G401.6 (cell line): Measurements from ENCODE around the gene CRYM.

ENCODE experiments used
- FAIRE-seq: peaks from 2 replicates; lab custom pipeline; 2012; peaks lifted over from hg19 to GRCh38; lab: Jason Lieb, UNC

The CRYM gene

DNA sequence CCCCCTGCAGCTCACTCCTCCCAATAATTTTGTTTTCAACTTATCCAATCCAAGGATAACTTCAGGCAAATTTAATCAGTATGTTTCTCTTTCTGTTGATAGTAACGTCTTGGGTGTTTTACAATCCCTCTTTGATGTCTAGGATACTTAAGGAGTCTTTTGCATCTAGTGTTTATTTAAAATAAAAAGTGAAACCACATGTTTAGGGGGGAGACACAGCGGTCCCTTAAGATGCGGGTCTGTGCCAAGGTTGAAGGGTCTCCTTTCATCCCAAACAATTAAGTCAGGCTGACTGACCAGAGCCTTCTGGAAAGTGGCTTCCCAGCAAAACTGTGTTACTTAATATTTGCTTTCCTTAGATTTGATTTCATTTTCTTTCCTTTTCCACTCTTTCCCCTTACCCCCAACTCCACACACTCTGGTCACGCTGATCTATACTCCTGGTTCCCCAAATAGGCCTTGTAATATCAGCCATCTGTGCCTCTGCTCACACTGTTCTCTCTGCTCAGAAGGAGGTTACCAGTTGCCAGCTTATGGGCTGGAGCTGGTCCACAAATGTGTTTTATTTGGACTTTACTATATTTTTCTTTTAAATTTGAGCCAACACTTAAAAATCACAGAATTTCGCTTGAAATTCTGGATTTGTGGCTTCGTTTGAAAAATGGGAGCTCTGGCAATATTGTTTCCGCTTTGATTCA lies 33.4 kb downstream of the CRYM start:
- FAIRE-seq: no peak

DNA sequence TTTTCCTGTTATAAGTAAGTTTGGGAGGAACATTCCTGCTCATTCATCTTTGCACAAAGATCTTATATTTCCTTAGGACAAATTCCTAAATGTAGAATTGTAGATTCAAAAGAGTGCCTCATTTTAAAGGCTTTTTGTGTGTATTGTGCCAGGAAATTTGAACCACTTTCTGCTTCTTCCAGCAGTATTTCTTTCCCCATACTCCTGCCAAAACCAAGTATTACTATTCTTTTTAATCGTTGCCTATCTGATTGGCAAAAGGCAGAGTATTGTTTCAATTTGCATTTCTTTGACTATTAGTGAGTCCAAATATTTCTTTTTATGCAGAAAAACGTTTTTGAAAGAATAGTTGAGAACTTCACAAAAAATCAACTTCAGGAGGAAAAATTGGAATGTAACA lies 35.3 kb downstream of the CRYM start:
- no peak for FAIRE-seq

DNA sequence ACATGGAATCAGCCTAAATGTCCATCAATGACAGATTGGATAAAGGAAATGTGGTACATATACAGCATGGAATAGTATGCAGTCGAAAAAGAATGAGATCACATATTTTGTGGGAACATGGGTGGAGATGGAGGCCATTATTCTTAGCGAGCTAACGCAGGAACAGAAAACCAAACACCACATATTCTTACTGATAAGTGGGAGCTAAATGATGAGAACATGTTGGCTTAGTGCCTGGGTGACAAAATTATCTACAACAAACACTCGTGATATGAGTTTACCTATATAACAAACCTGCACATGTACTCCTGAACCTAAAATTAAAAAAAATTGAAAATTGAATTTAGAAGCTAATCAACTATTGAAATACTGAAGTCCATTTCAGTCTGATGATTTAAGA lies 38.4 kb downstream of the CRYM start:
- FAIRE-seq: no peak

DNA sequence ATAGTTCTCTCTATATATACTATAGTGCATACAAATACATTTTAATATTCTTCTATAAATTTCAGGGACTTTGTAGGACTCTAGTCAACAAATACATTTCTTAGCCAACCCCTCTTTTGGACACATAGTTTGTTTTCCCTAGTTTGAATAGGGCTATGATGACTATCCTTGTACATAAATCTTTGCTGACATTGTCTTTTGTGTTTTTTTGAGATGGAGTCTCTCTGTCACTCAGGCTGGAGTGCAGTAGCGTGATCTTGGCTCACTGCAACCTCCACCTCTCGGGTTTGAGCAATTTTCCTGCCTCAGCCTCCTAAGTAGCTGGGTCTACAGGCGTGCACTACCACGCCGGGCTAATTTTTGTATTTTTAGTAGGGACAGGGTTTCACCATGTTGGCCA lies 41.3 kb downstream of the CRYM start:
- no peak for FAIRE-seq

DNA sequence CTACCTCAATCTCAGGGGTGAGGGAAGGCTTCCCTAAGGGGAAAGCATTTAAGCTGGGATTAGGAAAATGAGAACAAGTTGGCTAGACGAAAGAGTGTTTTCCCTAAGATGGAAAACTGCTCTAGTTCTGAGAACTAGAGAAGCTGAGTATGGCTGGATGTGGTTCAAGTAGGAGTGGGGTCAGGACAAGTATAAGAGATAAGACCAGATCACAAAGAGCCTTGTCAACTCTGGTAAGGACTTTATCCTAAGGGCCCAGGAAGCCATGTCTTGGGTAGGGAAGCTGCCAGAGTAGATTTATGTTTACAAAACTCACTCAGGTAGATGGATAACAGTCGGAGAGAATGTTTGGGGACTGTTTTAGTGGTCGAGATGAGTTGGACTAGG lies 42.9 kb downstream of the CRYM start:
- FAIRE-seq: no peak

DNA sequence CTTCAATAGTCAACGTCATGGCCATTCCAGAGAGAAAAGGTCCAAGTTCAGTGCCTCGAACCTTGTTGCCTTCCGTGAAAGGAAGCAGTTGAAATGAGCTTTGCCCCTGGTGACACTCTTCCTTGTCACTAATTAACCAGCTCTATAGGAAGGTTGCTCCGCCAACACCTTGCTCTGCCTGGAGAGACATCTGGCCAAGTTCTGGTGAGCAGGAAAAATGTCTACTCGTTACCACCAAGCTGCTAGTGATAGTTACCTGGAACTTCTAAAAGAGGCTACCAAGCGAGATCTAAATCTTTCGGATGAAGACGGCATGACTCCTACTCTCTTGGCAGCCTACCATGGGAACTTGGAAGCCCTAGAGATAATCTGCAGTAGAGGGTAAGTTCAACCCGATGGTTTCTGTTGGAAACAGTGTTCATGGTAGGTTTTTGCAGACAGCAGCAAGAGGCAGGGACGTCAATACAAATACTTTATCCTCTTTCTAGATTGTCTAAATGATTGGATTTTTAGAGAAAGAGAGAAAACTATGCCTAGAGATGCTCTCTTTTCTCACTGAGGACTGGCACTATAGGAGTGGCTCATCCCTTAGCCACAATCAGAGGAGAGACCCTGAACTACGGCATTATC lies 44.5 kb downstream of the CRYM start, which contains the start of gene ANKS4B:
TSS of gene ANKS4B (plus strand) at position 179 of the 630 bp plus-strand sequence. CDS start at position 218, 39 bp downstream.
- FAIRE-seq: no peak

DNA sequence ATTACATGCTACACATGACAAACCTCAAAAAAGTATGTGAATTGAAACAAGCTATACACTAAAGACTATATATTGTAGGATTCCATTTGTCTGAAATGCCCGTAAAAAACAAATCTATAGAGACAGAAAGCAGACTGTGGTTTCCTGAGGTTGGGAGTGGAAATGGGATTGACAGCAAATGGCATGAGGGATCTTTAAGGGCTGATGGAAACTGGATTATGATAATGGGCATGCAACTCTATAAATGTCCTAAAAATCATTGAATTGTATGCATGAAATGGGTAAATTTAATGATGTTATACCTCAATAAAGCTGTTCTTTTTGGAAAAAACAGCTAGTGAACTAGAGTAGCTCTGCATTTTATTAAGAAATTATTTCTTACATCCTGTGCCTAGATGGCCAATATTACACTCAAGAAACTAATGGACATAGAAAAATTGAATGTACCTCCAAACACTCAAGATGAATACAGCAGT lies 45.0 kb downstream of the CRYM start:
- no peak for FAIRE-seq

DNA sequence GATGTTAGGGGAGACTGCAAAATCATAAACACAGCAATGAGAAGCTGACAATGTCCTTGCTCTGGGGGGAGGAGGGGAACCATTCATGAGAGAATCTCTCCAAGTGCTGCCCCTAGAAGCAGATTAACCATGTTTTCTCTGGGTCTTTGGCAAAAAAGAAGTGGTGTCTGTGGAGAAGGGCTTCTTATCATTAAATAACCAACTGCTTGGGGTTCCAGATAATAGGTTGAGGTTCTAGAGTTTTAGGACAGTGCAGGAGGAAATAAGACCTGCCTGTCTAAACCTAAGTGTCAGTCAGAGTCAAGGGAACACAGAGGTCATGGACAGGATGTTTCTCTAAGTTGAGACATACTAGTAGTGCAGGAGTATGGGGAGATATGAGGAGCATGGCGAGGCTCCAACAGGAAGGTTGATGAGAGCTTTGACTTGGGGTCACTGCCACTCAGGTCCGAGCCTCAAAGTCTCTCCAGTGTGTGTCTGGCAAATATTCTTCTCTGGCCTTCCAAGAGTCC lies 49.7 kb downstream of the CRYM start:
- no peak for FAIRE-seq

DNA sequence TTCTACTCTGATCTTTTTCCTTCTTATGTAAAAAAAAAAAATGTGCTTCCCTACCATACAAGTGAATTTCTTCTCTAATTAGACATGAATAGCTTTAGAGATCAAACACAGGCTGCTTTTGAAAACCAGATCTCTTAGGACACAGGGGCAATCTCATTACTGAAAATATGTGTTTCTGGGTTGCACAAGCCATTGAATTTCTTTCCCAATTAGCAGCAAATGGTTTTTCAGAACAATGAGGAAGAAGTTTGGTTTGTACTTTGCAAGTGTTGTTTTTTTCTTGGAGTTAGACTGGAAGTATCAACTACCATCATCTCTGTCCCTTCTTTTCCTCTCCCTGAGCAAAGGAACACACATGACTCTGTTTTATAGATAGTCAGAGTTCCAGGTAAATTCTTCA lies 50.2 kb downstream of the CRYM start:
- FAIRE-seq: no peak

DNA sequence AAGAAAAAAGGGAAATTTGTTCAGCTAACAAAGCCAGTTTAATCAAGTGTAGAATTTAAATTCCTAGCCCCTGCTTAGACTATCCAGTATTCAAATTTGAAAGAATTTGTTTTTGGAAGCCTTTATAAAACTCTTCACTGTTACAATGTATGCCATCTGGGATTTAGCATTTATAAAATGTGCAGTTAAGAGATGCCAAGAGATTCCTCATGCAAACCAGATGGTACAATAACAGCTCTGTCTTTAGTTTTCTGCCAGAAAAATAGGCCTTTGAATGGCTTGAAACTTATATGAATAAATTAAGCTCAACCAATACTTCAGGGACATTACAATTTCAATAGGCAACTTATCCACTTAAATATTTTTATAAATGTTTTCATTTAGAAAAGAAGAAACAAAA lies 51.3 kb downstream of the CRYM start:
- no peak for FAIRE-seq

DNA sequence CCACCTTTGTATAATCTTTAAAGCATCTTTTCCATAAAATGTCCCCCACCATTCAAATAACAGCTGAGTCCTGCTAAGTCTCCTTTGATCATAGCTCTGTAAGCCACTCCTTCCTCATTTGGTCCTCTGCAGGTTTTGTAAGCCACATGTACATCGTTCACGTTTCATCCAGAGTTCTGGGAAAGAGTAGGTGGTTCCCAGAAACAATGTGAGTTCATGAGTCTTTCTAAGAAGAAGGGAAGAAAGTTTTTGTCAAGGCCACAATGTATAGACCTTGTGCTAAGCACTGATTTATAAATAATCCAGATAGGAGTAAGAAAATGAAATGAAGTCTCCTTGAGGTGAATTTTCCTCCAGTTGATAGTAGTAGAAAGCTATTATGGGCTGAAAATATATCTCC lies 53.3 kb downstream of the CRYM start:
- FAIRE-seq: no peak

DNA sequence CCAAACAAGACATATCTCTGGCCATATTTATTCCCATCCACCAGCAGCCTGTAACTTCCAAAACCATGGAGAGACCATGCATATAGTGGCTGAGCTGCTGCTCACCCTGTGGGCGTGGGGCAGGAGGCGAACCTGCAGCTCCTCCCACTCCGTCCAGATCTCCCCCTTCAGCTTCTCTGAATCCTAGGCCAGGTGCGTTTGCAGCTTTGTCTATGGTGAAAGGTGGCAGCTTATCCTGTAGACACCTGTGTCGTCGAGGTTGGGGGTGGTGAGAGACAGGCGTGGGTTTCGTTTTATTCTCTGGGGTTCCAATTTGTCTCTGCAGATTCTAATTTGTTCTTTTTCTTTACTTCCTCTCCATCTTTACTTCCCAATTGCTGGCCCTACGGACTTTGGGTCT lies 54.3 kb downstream of the CRYM start:
- no peak for FAIRE-seq

DNA sequence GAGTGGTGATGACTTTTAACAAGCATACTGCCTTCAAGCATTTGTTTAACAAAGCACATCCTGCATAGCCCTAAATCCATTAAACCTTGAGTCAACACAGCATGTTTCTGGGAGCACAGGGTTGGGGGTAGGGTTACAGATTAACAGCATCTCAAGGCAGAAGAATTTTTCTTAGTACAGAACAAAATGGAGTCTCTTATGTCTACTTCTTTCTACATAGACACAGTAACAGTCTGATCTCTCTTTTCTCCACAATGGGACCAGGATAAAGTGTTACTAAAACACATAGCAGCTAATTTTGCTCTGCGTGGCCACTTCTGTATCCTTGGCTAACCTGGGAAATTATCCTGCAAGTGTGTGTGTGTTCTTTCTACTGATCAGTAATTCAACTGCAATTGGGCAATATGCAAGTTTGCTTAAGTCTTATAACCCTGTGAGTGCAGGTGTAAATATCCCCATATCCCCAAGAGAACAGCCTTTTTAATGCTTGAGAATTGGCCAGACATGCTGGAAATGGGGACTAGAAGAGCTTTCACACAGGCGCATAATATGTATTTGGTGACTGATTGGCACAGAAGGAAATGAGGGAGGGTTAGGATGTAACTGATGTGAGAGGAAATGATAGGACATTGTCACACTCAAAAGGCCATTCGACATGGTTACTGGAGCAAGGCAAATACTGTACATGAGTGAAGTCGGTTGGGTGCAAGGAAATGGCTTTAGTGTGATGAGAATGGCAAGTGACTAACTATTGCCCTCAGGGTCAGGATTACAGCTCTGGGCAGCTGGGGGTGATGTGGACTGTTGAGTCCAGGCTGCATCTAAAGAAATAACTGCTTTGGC lies 55.4 kb downstream of the CRYM start:
- FAIRE-seq: no peak

DNA sequence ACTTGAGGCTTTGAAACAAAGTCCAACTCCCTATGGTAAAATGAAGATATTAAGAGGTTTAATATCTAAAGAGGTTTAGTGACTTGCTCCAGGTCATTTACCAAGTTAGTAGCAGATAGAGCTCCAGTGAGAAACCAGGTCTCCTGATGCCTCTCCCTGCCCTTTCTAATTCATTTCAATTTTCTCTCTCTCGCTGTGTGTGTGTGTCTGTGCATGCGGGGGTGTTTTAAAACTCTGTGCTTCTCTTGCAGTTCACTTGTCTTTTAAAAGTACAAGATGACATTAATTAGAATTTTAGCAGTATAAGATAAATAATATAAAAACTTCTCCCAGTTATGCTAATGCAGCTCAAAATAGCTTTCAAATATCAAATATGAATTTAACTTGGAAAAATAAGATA lies 58.5 kb downstream of the CRYM start:
- no peak for FAIRE-seq

DNA sequence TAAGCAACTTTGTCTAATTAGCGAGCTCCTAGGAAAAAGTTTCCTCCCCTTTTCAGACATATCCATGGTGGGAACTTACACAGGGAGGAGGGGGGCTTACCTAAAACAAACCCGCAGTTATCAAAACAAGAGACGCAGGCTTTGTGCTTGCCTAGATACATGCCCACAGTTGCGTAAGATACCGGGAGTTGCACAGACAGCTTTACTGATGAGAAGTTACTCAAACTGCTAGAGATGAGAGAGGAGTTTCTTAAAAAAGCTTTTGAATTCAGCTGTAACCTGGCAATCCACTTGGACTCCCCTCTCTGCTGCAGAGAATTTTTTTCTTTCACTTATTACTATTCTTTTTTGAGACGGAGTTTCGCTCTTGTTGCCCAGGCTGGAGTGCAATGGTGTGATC lies 59.9 kb downstream of the CRYM start:
- no peak for FAIRE-seq

DNA sequence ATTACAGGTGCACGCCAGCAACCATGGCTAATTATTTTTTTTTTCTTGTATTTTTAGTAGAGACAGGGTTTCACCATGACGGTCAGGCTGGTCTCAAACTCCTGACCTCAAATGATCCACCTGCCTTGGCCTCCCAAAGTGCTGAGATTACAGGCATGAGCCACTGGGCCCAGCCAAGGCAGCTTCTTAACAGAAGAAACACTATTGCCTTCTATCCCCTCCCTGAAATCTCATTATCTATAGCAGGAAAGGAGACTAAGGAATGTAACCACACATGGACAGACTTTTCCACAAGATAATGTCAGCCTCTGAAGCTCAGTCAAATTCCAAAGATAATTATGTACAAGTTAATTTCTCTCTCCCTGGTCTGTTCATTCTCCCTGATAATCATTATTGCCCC lies 61.0 kb downstream of the CRYM start:
- FAIRE-seq: no peak

DNA sequence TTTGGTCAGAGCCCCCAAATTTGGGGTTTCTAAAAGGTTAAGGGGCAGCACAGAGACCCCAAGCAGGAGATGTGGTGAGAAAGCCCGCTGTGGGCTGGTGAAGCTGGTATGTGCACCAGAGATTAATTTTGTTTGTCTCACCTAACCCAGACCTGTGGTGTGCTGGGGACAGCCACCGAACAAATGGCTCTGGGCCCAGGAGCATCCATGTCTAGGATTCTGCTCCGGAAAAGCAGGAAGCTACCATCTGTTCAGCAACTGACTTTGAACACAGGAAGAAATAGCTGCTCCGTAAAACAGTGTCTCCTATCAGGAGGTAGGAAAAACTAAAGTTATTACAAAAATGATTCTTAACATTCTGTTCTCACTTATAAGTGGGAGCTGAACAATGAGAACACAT lies 64.0 kb downstream of the CRYM start:
- FAIRE-seq: no peak

DNA sequence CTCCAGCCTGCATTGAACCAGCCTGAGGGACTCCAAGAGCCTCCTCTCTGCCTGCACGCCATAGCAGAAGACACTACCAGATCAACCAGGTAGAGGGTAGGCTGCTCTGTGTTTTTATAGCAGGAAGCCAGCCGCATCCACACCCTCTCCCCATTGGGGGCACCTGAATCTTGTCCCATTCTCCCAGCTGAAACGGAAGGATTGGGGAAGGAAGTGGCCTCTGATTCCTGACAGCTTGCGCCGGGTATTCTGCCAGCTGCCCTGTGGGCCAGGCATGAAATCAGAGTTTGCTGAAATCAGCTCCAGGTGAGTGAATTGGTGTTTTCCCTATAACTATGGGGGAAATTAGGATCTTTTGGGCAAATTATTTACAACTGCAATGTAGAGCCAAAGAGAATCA lies 66.6 kb downstream of the CRYM start, which contains the start of gene ZP2:
TSS of gene ZP2 (minus strand) at position 89 of the 400 bp plus-strand sequence. CDS start at position 62, 27 bp downstream.
- no peak for FAIRE-seq
